Activated CD4-positive, alpha-beta T cell treated with anti-CD3 and anti-CD28 coated beads, Interleukin-2, amount 10 ng/mL, durations not matched to agents 24 days and 14 days (primary cell): Measurements from ENCODE around the gene STEAP1. TPM values are rescaled to one million over a fixed set of nuclear protein-coding genes. Genes with fewer than 3 reads are reported as not detected.
A peak's percentile ranks its signal among the peaks of the same experiment; 100 is the strongest.
"Not testable (repeated sequence)": the region's sequence is repeated elsewhere in the genome, so short reads cannot be mapped to it uniquely, and the experiment has no call there.

ENCODE experiments used
- DNase-seq: peaks from one replicate; pipeline ENCODE4 v3.0.0; 2022
- H3K27ac Mint-ChIP-seq: one replicate; pipeline ENCODE4 v1.8.0; 2022; ENCODE audit warnings: mild to moderate bottlenecking, mixed read lengths
- H3K27me3 Mint-ChIP-seq: one replicate; pipeline ENCODE4 v1.8.0; 2022; ENCODE audit warnings: mixed read lengths
- H3K36me3 Mint-ChIP-seq: one replicate; pipeline ENCODE4 v1.8.0; 2022; ENCODE audit warnings: low read depth, mild to moderate bottlenecking, mixed read lengths
- H3K4me1 Mint-ChIP-seq: one replicate; pipeline ENCODE4 v1.8.0; 2021; ENCODE audit warnings: mixed read lengths
- H3K4me3 Mint-ChIP-seq: one replicate; pipeline ENCODE4 v1.8.0; 2022; ENCODE audit warnings: mild to moderate bottlenecking, moderate library complexity, mixed read lengths
- H3K9me3 Mint-ChIP-seq: one replicate; pipeline ENCODE4 v1.8.0; 2021; ENCODE audit warnings: mixed read lengths
- intact Hi-C: fragments of 100-400 bp; cut with micrococcal nuclease; formaldehyde crosslinking; loops from one replicate; pipeline ENCODE4 v1.15.1; 2023
- total RNA-seq: library from RNA; stranded (reverse); gene quantifications from 2 replicates; pipeline ENCODE4 v1.2.3, GENCODE V29; 2022

The STEAP1 gene
- 1.1 and 1.4 TPM in 2 replicates for total RNA-seq

DNA sequence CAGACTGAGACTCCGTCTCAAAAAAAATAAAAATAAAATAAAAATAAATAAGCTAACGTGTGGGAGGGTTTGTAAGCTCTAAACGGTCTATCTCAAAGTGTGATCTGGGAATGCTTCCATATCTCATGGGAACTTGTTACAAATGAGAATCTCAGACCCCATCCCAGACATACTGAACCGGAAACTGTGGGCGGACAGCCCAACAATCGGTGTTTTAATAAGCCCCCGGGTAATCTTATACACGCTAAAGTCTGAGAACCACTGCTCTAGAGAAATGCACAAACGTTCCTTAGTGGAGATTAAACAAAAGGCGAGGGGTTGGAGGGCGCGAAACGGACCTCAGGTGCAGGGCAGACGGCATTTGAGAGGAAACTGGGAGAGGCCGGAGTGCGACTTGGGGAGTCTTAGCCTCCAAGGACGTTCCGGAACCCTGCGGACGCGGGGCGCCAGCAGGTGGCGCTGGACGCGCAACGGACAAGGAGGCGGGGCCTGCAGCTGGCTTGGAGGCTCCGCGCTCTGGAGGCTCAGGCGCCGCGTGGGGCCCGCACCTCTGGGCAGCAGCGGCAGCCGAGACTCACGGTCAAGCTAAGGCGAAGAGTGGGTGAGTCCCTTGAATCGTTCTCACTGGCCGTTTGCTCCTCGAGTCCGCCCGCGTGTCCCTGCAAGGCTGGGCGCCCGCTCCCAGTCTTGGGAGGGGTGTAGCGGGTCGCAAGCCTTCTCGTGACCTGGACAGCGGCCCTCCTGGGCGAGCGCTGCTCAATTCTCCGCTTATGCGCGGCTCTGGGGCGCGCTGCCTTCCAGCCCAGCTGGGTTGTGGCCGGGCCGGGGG lies at the start of gene STEAP1:
Gene STEAP1, plus strand, starts transcription at position 527 of the 829 bp plus-strand sequence. CDS start 5,320 bp downstream, outside the sequence.
- peak within 1 kb of the TSS; percentile 67 for H3K4me3 Mint-ChIP-seq
- peak within 1 kb of the TSS; percentile 69 for H3K27ac Mint-ChIP-seq
- H3K4me1 Mint-ChIP-seq, H3K9me3 Mint-ChIP-seq, H3K36me3 Mint-ChIP-seq: not testable (repeated sequence)
- peaks cover 22% of the 10 kb centered on the region for H3K27me3 Mint-ChIP-seq
- DNase-seq = peak; percentile 97
- intact Hi-C loops = loop anchor here (1.0 to 5.0 kb wide), 3 partner anchors 93 to 273 kb away; partner anchors contain the start of gene CFAP69

DNA sequence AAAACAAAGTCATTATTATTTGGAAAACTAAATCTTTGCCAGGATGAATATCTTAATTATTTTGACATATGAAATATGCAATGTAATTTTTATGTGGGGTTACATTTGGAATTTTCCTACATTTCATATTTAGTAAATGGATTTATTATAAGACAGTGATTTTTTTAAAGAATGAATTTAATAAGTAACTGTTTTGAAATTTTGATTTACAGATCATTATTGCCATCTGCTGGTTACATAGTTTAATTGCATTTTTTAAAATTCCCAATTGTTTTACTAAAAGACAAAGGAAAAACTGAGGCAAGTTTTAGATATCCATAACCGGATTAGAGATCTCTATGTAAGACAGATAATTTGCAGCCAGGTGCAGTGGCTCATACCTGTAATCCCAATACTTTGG lies 39.3 kb upstream of the STEAP1 start:
- H3K36me3 Mint-ChIP-seq, H3K4me3 Mint-ChIP-seq, H3K9me3 Mint-ChIP-seq, DNase-seq, intact Hi-C loops, H3K4me1 Mint-ChIP-seq, H3K27ac Mint-ChIP-seq: not testable (repeated sequence)
- H3K27me3 Mint-ChIP-seq = peaks cover 26% of the 10 kb centered on the region

DNA sequence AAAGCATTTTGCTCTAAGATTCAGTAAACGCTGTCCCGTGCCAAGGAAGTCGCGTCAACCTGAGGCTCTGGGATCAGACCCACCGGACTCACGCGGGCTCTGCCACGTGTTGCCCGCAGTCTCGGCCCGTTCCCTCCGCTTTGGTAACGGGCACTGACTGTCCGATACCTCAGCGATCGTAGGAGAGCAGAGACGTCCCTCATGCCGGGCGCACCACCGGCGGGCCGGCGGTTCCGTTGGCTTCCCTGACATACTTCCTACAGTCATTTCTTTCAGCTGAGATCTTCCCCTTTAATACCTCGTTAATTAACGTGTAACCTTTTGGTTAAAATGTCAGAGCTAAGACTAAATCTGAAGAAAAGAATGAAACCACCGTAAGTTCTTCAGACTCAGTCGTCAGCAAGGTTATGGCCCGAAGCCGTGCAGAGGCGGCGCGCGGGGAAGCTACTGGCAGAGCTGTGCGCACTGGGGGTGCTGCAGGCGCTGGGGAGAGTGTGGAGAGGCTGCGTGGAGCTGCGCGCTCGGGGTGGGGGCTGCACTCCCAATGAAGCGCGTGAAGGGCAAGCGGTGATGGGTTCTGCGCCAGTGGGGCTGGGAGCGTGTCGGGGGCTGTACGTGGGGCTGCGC lies 35.6 kb upstream of the STEAP1 start:
- H3K9me3 Mint-ChIP-seq, H3K27ac Mint-ChIP-seq, H3K36me3 Mint-ChIP-seq, H3K4me1 Mint-ChIP-seq, intact Hi-C loops, DNase-seq: not testable (repeated sequence)
- Mint-ChIP-seq H3K4me3 (peak overlapping the region; percentile 71), H3K27me3 (peaks cover 29% of the 10 kb centered on the region)

DNA sequence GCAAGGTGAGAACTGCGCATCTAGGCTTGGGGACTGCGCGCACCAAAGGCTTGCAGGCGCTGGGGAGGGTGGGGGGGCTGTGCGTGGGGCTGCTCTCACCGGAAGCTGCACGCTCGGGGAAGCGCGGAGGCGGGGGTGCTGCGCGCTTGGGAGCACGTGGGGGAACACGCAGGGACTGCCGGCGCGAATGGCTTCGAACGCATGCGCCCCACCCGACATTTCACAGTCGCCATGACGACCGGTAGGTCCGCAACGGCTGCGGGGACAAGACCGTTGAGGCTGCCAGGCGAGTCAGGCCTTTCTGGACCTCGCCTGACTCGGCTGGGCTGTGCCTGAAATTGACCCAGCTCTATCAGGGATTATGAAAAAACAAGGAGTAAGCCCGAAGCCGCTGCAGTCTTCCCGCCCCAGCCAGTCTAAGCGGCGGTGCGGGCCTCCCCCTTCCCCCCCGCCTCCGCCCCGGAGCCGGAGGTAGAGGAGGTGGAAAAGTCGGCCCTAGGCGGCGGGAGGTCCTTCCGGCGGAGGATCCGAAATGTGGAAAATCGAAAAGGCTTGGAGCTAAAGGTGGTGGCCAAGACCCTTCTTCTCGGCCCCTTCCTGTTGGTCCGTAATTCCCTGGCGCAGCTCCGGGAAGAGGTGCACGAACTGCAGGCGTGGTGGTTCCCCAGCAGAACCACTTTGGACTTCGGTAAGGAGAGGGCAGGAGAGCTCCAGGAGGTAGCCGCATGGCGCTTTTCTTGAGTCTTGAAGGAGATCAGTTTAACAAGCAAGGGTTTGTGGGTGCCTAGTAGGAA lies 34.9 kb upstream of the STEAP1 start:
- peak; percentile 61 for DNase-seq
- Mint-ChIP-seq H3K36me3 (no peaks in the 10 kb centered on the region), H3K4me1 (peaks cover 3% of the 10 kb centered on the region), H3K27me3 (peaks cover 29% of the 10 kb centered on the region), H3K27ac (no peak overlapping the region), H3K4me3 (no peak overlapping the region), H3K9me3 (no peaks in the 10 kb centered on the region)
- intact Hi-C loops = no loop called here

DNA sequence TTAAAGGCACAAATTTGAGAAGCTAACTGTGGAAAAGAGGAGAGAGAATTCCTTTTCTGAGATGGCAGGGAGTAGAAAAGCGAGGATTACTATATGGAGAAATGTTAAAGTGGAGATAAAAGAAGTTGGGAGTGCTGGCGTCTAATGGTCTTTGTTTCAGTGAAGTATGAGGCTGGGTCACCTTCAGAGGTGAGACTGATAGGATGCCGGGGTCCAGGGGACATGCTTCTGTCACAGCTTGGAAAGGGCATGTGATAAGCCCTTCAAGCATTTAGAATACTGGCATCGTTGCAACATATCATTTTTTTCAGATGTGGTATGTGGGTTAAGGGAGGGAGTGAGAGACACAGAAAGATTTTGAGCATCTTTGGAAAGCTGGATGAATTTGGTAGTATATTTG lies 34.1 kb upstream of the STEAP1 start:
- H3K9me3 Mint-ChIP-seq, H3K4me3 Mint-ChIP-seq, intact Hi-C loops, H3K4me1 Mint-ChIP-seq, DNase-seq, H3K27ac Mint-ChIP-seq, H3K36me3 Mint-ChIP-seq: not testable (repeated sequence)
- H3K27me3 Mint-ChIP-seq = peaks cover 29% of the 10 kb centered on the region

DNA sequence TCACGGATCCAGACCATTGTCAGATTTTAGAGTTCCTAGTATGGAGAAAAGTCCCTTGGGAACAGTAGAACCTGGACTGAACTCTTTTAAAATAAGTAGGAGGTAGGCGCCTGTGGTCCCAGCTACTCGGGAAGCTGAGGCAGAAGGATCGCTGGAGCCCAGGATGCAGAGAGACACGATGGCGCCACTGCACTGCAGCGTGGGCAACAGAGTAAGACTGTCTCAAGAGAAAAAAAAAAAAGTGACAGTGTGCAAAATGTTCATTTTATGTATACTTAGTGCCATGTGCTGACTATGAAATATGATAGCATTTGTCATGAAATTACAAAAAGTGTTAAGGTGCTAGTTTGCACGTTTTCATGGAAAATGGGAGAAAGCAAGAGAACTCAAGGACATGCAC lies 22.5 kb upstream of the STEAP1 start:
- DNase-seq, H3K9me3 Mint-ChIP-seq, H3K27ac Mint-ChIP-seq, H3K36me3 Mint-ChIP-seq, H3K4me3 Mint-ChIP-seq, intact Hi-C loops, H3K27me3 Mint-ChIP-seq, H3K4me1 Mint-ChIP-seq: not testable (repeated sequence)

DNA sequence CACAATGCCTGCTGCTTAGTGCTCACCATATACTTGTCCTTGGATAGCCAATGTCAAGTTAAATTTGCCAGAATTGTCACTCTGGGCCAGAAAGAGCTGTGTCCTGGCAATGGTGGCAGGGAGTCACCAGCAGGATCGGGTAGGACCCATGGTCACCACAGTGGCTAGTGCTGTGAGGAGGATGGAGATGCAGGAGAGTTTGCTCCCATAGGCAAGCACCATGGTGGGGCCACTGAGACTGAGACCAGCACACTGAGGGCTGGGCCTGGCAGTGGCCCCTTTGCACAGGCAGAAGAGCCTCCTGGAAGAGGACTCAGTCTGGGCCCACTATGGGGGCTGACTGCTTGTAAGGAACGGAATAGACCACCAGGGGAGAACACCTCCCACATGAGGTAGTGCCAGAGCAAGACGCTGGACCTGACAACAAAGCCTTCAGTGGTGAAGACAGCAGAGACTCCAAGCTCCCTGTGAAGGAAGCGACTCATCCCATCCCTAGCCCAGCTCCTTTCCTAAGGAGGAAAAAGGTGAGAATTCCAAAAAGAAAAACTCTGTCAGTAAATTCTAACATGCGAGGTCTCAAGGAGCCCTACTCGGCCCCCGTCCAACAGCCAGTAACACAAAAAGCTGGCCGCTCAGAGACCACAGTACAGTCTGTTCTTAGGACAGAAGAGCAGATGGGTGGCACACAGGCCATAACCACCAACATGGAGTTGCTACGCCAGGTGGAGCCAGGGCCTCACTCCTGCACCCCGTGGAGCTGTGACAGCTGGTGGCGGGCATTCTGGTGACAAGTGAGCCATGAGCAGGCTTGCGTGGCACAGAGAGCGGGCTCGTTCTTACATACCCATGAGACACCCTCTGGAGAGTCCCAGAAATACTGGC lies 6.9 kb upstream of the STEAP1 start:
- intact Hi-C loops, H3K27me3 Mint-ChIP-seq: not testable (repeated sequence)

DNA sequence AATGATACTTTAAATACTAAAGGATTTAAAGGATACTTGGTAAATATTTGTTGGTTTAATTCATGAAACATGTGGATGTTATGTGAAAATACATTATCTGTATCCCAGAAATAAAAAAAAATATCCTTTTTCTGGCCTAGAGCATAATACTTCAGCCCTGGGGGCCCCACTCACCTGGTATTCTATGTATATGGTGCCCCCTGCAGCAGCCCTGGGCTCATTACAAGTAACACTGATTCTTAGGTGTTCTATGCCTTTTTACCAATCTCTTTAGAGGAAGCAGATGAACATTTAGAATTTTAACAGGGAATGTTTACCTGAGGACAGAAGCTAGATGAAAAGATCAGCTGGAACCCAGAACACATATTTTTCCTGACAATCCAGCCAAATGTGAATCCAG lies 4.8 kb upstream of the STEAP1 start:
- H3K9me3 Mint-ChIP-seq, intact Hi-C loops, H3K4me1 Mint-ChIP-seq, H3K27ac Mint-ChIP-seq, H3K4me3 Mint-ChIP-seq, H3K36me3 Mint-ChIP-seq, H3K27me3 Mint-ChIP-seq: not testable (repeated sequence)
- peak; percentile 67 for DNase-seq

More for the DNA sequence above, 6.9 kb upstream of the STEAP1 start:
- not testable (repeated sequence) for H3K4me1 Mint-ChIP-seq, H3K9me3 Mint-ChIP-seq, DNase-seq, H3K4me3 Mint-ChIP-seq, H3K36me3 Mint-ChIP-seq, H3K27ac Mint-ChIP-seq

DNA sequence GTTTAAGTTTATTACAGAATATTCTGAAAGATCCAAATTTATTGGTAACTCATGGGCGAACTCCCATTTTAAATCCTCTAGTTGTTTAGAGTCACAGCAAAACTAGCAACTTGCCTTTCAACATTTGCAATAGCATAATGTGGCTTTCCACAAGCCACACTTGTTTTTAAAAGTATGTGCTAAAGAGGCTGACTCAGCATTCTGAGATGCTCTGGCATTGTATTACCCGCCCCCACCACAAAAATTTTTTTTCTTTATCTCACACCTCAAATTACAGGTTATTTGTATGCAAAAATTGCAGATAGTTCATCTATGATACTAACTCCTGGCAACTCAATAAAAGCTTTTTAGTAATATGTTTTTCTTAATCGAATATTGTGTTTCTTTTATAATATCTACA lies 2.4 kb upstream of the STEAP1 start:
- not testable (repeated sequence) for H3K27ac Mint-ChIP-seq, DNase-seq, H3K36me3 Mint-ChIP-seq, H3K4me1 Mint-ChIP-seq, H3K9me3 Mint-ChIP-seq, H3K4me3 Mint-ChIP-seq
- peaks cover 19% of the 10 kb centered on the region for H3K27me3 Mint-ChIP-seq
- intact Hi-C loops = loop anchor here (5.0 kb wide), 1 partner anchor 95 kb away; the partner anchor contains the start of gene CFAP69

DNA sequence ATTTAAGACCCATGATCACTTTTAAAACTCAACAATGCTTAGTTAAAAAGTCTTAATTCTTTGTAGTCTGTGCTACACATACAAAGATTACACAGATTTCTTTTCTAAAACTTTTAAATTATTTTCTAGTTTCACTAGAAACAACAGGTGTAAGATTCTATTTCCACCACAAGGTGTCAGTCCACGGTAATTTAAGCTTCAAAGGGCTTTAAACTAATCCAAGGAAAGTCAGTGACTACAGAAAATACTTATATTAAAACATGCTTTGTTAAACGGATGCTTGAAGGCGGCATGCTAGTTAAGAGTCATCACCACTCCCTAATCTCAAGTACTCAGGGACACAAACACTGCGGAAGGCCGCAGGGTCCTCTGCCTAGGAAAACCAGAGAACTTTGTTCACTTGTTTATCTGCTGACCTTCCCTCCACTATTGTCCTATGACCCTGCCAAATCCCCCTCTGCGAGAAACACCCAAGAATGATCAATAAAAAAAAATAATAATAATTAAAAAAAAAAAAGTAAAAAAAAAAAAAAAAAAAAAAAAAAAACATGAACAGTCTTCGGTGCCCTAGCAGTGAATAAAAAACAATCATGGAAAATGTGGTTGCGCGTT lies 1.5 kb upstream of the STEAP1 start:
- peaks cover 22% of the 10 kb centered on the region for H3K27me3 Mint-ChIP-seq
- intact Hi-C loops = loop anchor here (5.0 kb wide), 1 partner anchor 95 kb away; the partner anchor contains the start of gene CFAP69
- H3K27ac Mint-ChIP-seq, H3K9me3 Mint-ChIP-seq, H3K36me3 Mint-ChIP-seq, H3K4me3 Mint-ChIP-seq, H3K4me1 Mint-ChIP-seq: not testable (repeated sequence)
- peak; percentile 75 for DNase-seq

DNA sequence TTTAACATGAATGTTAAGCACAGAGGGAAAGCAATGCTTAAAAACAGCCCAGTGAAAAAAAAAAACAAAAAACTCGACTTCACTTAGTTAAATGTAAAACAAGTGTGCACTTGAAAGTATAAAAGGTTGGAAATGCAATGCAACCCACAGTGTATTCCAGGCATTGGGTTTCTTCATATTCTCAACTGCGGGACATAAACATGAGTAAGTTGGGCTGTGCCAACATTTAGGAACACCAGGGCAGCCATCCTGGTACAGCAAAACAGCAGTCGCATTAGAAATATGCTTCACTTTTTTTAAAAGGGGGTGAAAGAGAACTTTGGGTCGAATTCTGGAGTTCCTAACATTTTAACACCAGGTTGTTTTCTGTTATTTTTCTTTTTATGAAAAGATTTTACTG lies 937 bp downstream of the STEAP1 start:
- no peaks in the 10 kb centered on the region for H3K9me3 Mint-ChIP-seq
- H3K27ac Mint-ChIP-seq = no peak overlapping the region
- H3K4me1 Mint-ChIP-seq = peaks cover 4% of the 10 kb centered on the region
- intact Hi-C loops = no loop called here
- peaks cover 22% of the 10 kb centered on the region for H3K27me3 Mint-ChIP-seq
- no peaks in the 10 kb centered on the region for H3K36me3 Mint-ChIP-seq
- peak overlapping the region; percentile 67 for H3K4me3 Mint-ChIP-seq
- no peak for DNase-seq

DNA sequence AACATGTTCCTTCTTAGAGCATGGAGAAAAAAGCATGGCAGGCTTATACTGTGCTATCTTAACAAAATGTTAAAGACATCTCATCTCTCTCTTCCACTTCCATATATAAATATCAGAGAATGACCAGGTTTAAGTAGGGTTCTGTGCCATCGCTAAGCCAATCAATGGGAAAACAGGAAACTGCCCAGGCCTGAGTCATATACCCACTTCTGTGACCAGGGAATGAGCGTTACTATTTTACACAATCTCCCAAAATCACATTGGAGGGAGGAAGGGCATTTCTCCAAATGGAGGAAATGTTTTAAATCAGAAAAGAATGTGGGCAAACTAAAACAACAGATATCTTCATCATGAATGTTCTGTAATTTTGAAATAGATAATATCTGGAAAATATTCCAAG lies 3.1 kb downstream of the STEAP1 start:
- H3K9me3 Mint-ChIP-seq, H3K4me1 Mint-ChIP-seq, H3K36me3 Mint-ChIP-seq, H3K4me3 Mint-ChIP-seq, intact Hi-C loops, DNase-seq, H3K27ac Mint-ChIP-seq: not testable (repeated sequence)
- peaks cover 22% of the 10 kb centered on the region for H3K27me3 Mint-ChIP-seq
